ENCODE measurements around the gene TASP1. TPM values are rescaled to one million over a fixed set of nuclear protein-coding genes. Genes with fewer than 3 reads are reported as not detected.
A peak's percentile ranks its signal among the peaks of the same experiment; 100 is the strongest.

The TASP1 gene
- total and polyA plus RNA-seq, 8 donors, result 5.8 to 13.0 (median 7.8) TPM

DNA sequence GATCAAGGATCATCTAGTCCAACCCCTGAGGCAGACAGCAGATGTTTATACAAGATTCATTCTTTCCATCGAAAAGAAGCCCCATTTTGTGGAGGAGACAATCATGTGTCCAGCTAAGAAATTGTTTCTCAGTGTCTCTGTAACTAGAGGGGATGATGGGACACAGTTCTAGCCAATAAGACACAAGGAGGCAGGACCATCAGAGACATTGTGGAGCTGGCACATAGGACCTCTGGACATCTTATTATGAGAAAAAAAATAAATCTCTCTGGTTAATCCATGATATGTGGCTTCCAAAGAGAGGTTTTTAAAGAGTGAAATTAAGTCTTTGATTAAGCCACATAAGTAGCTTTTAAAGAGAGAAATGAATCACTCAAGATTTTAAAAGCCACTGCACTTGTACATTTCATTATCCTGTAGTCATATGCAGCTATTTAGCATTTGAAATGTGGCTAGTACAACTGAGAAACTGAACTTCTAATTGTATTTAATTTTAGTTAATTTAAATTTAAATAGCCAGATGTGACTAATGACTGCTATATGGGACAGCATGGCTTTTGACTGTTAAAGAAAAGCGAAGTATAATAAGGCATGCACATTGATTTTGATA, 176.8 kb downstream of the TASP1 start:
- Histone ChIP-seq H3K9me3 (no peaks in the 10 kb centered on the region), H3K27ac (no peak overlapping the region), H3K4me1 (no peaks in the 10 kb centered on the region), H3K36me3 (no peaks in the 10 kb centered on the region), H3K4me3 (no peak overlapping the region), H3K27me3 (no peaks in the 10 kb centered on the region)
- ATAC-seq (no peak), FAIRE-seq (no peak), DNase-seq (no peak)
- 93 to 100% methylated on average over 2 of the region's 2 CpGs for WGBS, 2 donors
- intact Hi-C loops (cut with DNase I), result no loop called here
- TF ChIP-seq, protein P1, sequence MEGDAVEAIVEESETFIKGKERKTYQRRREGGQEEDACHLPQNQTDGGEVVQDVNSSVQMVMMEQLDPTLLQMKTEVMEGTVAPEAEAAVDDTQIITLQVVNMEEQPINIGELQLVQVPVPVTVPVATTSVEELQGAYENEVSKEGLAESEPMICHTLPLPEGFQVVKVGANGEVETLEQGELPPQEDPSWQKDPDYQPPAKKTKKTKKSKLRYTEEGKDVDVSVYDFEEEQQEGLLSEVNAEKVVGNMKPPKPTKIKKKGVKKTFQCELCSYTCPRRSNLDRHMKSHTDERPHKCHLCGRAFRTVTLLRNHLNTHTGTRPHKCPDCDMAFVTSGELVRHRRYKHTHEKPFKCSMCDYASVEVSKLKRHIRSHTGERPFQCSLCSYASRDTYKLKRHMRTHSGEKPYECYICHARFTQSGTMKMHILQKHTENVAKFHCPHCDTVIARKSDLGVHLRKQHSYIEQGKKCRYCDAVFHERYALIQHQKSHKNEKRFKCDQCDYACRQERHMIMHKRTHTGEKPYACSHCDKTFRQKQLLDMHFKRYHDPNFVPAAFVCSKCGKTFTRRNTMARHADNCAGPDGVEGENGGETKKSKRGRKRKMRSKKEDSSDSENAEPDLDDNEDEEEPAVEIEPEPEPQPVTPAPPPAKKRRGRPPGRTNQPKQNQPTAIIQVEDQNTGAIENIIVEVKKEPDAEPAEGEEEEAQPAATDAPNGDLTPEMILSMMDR (IDR thresholded peaks at IDR 0.05), result no peak

DNA sequence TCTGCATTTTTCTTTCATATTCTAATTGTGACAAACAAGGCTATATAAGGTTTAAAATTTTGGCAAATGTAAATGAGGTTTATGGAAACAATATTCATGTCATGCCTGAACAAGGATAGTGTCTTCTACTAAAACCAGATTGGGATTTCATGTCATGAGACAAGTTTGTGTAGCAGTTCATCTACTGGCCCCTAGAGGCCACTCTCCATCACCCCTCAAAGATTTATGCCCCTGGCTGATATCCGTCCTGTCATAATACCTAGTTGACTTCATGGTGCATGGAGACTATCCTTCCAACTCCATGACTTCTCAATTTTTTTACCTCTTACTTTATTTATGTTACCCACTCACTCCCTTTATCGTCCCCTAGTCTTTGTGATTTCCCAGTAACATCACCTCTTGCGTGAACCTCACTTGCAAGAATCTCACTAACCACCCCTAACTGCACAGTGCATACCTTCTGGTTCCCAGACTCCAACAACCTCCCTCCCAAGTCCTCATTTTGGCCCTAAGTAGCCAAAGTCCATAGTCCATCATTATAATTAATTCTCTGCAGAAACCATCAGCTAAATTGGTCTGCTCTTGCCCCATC, 179.8 kb downstream of the TASP1 start:
- H3K36me3 ChIP-seq, result no peaks in the 10 kb centered on the region
- no peaks in the 10 kb centered on the region for H3K9me3 ChIP-seq
- no peaks in the 10 kb centered on the region for H3K27me3 ChIP-seq
- TF ChIP-seq, protein P1 (IDR thresholded peaks at IDR 0.05), result peak; percentile 32 to 61 (median 54)
- intact Hi-C loops (cut with DNase I), result no loop called here
- FAIRE-seq (no peak), DNase-seq (peak in 1 of 6 donors; percentile 10), ATAC-seq (peak in 3 of 4 donors; percentile 56 to 79 (median 77))
- no peak overlapping the region for H3K27ac ChIP-seq
- H3K4me1 ChIP-seq, result no peaks in the 10 kb centered on the region
- no peak overlapping the region for H3K4me3 ChIP-seq
- 73 to 80% methylated on average over 3 of the region's 3 CpGs for WGBS, 2 donors

DNA sequence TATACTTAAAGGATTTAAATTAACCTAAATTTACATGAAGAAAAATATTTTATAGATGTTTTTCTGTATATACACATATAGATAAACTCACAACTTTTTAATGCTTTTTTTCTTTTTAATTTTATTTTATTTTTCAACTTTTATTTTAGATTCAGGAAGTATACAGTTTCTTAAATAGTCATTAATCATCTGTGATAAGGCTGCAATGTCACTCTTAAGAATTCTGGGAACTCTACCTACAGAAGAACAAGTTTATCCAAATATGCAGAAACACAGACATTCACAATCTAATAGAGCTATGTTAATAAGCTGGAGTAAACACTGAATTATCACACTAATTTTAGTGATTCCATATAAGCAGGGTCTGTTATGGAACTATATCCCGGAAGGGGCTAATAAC, 181.2 kb downstream of the TASP1 start:
- intact Hi-C loops (cut with DNase I), result no loop called here
- H3K36me3 ChIP-seq, result no peaks in the 10 kb centered on the region
- TF ChIP-seq, protein P1 (IDR thresholded peaks at IDR 0.05), result no peak
- no peak for DNase-seq
- H3K27me3 ChIP-seq, result no peaks in the 10 kb centered on the region
- H3K27ac ChIP-seq, result no peak overlapping the region
- ATAC-seq, result no peak
- no peak overlapping the region for H3K4me3 ChIP-seq
- peak; percentile 61 for FAIRE-seq
- no peaks in the 10 kb centered on the region for H3K9me3 ChIP-seq
- WGBS, 2 donors, result 97 to 98% methylated on average over 1 of the region's 1 CpG
- H3K4me1 ChIP-seq, result no peaks in the 10 kb centered on the region

DNA sequence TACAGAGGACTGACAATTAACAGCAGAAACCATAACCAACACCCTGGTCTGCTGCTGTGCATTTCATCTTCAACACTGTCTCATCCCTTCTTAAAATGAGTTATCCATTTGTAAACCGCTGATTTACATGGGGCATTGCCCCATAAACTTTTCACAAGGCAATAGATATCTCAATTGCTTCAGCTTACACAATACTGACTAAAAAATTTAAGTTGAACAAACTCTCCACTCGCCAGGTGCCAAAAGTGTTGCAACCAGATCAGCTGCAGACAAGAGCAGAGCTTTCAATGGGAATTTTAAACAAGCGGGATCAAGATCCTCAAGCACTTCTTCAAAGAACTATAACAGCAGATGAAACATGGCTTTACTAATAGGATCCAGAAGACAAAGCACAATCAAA, 183.0 kb downstream of the TASP1 start:
- Histone ChIP-seq H3K36me3 (no peaks in the 10 kb centered on the region), H3K27me3 (no peaks in the 10 kb centered on the region), H3K4me3 (no peak overlapping the region), H3K27ac (no peak overlapping the region), H3K4me1 (no peaks in the 10 kb centered on the region), H3K9me3 (no peaks in the 10 kb centered on the region)
- TF ChIP-seq, protein P1 (IDR thresholded peaks at IDR 0.05), result no peak
- intact Hi-C loops (cut with DNase I), result no loop called here
- FAIRE-seq, result no peak
- WGBS, 2 donors, result 78 to 98% methylated on average over 3 of the region's 3 CpGs
- no peak for DNase-seq
- ATAC-seq, result no peak

DNA sequence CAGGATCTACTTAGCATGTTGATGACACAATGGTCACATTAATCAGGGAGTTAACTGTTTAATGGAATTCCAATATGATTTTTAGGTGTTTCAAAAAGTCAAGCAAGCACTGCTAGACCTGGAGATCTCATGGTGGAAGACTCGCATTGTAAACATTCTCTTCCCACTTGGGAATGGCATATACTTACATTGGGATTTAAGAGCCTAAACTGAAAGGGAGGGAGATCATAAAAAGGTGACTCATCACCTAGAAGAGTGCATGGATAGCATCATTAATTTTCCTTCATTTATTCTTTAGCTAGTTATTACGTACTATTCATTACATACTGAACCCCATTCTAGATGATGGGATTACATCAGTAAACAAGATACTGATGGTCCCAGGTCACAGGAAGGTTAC, 185.4 kb downstream of the TASP1 start:
- no peak overlapping the region for H3K27ac ChIP-seq
- no peak for FAIRE-seq
- no peak overlapping the region for H3K4me3 ChIP-seq
- H3K4me1 ChIP-seq, result no peaks in the 10 kb centered on the region
- ATAC-seq, result no peak
- no peaks in the 10 kb centered on the region for H3K27me3 ChIP-seq
- no peaks in the 10 kb centered on the region for H3K9me3 ChIP-seq
- intact Hi-C loops (cut with DNase I), result no loop called here
- TF ChIP-seq, protein P1 (IDR thresholded peaks at IDR 0.05), result no peak
- no peaks in the 10 kb centered on the region for H3K36me3 ChIP-seq
- DNase-seq, result no peak
- 95 to 97% methylated on average over 2 of the region's 2 CpGs for WGBS, 2 donors

All from pancreas (tissue), 10 donors.